HG02678 (cell line): ENCODE measurements around the gene AAK1.

Source experiments
- ATAC-seq: cut with Tn5 transposase; IDR thresholded peaks from one replicate; pipeline ENCODE4 v1.9.1; 2021; ENCODE audit warnings: mild to moderate bottlenecking, moderate library complexity; ENCODE audit not compliant: unreplicated experiment

Gene AAK1

DNA sequence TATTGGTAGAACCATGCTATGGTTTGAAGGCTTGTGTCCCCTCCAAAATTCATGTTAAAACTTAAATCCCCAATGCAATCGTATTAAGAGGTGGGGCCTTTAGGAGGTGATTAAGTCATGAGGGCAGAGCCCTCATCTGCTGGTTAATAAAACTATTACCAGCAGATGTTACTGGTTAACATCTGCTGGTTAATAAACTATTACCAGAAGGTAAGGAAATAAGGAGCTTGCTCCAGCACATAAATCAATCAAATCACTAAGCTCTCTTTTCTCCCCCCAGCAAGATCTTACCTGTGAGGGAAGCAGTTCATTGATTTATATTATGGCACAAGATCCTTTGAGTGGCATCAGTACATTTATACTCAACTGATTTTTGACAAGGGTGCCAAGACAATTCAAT, 96.9 kb downstream of the AAK1 start:
- ATAC-seq, result no peak

DNA sequence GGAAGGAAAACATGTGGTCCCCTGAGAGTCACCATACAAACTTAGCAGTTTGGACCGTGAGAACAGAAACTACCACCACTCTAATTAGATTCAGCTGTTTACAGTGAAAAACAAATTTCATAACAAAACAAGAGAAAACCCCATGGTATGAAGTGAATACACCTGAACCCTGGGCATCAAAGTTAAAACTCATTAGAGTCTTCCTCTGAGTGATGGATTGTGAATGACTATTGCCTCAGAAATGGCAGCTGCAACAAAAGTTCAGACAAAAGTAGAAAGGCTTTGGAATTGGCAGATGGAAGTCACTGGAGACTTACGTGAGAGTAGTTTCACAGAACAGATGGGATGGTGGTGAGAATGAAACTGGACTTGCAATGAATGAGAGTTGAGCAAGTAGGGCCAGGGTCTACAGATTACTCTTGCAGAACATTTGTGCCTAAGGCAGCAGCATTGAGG, 98.0 kb downstream of the AAK1 start:
- ATAC-seq, result peak; percentile 64

DNA sequence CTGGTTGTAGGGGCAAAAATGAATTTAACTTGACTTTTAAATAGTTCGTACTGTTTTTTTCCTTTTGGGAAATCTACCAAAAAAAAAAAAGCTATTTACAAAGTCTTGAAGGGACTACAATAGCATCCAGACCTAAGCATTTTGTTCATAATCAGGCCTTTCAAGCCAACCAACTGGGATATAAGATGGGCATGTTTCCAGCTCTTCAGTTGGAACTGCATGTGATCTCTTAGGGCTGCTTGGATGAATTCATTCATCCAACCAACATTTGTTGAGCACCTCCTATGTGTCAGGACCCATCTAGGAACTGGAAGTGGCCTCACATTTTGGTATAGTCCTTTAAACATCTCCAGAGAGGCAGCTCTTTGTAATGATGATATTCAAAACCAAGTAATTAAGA, 98.6 kb downstream of the AAK1 start:
- ATAC-seq, result peak; percentile 25

DNA sequence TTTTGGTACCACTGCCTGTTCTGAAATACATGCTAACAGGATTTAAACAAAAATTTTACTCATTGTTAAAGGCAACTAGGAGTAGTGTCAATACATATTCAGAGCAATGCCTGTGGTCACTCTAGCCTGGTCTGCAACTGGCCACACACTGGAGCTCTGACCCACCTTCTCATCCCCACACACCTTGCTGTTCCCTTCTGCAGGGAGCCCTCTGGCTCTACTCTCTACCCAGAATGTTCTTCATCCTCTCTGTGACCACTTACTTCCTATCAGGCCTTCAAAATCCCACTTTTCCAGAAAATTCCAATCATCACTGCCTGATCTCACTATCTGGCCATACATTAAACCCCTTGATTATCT, 104.0 kb downstream of the AAK1 start:
- no peak for ATAC-seq

DNA sequence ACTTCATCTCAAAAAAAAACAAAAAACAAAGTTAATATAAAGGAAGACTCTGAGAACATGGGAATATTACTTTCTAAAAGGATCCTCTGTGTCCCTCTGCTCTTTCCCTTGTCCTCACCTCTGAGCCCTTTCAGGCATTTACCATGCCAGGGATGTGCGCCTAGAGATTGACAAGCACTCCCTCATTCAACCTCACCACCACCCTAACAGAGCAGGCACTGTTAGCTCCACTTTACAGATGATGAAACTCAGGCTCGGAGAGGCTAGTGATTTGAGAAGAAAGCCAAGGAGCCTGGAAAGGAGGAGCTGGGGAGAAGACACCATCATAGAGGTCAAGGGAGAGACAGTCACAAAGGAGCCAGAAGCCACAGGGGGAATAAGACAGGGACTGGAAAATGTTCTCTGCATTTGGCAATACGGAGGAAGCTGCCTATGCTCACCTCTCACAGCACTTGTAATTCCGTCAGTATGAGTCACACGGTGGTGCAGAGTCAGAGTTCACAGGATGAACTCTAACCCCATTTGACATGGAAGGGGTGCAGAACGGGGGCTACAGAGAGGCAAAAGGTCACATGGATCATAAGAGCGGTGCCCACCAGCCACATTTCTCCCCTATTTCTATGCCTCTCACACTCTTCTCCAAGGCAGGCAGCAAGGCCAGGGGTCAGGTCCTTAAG, 104.5 kb downstream of the AAK1 start:
- no peak for ATAC-seq

DNA sequence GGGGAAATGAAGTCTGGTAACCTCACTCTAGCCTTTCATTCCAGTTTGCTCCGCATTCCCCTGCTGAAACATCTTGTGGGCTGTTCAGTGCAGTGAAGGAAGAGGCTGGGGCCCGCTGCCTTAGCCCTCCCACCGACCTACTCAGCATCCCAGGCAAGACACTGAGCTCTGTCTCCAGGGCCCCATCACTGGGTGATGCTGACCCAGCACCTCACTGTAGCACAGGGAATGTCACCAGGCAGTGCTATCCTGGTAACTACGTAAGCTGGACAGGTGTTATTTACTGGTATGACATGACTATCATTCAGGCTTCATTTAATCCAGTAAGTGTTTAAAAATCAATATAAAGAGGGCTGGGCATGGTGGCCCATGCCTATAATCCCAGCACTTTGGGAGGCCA, 105.3 kb downstream of the AAK1 start:
- ATAC-seq, result no peak

DNA sequence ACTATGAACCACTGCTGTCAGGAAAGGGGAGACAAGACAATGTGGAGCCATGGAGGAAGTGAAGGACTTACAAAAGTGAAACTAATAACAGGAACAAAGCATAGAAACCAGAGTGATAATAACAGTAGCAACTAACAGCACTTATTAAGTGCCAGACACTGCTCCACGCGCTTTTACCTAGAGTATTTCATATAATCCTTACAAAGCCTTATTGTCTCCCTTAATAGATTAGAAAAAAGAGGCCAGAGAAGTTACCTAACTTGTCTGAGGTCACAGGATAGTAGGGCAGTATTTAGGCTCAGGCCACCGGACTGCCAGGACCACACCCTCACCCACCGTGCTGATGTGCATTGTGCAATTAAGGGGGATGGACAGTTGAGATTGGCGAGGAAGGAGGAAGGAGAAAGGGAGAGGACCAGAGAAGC, 107.7 kb downstream of the AAK1 start:
- peak; percentile 57 for ATAC-seq

DNA sequence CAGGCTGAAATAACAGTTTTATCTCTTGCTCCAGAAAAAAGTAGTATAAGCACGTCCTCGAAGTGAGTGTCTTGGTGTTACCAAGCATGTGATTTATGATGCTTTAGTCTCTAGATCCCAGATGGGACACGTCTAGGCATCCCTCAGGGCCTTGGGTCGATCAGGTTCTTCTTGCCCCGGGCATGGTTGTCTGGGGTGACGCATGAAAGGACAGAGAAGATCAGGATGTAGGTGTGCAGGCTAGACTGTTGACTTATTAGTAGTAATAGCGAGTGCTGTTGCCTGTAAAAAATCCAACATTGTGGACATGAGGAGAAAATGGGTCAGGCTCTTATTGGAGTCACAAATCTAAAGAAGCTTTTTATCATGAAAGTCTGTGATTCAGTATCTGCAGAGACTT, 112.4 kb downstream of the AAK1 start:
- ATAC-seq, result no peak

DNA sequence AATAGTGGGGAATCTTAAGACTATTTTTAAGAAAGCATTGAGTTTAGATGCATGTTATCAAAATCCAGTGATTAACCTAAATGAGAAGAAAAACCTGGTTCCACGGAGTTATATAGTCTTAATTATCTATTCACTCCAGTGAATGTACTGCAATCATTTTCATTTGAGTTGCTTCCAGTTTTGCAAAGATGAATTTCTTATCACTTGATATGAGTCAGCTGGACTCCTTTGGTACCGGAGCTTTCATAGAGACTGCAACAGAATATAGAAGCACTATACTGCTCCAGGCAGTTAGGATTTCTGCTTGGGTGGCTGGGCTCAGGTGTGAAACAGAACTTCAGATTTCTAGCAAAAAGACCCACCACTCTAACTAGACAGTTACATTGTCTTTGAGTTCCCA, 114.1 kb downstream of the AAK1 start:
- no peak for ATAC-seq

DNA sequence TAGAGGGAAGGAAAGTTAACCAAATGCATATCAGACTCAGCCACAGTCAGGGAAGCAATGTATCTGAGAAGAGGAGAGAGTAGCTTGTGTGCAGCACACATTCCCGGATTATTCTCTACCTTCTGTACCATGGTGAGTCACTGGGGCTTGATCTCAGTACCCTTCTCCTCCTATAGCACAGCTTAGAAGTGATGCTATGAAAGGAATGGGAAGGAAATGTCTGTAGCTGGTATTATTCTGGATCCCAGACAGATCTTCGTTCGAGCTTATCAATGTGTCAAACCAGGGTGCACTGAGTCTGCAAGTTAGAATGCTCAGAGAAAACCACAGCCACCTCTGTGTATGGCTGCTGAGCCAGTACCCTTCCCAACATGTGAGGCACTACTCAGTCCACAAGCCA, 118.3 kb downstream of the AAK1 start:
- no peak for ATAC-seq

DNA sequence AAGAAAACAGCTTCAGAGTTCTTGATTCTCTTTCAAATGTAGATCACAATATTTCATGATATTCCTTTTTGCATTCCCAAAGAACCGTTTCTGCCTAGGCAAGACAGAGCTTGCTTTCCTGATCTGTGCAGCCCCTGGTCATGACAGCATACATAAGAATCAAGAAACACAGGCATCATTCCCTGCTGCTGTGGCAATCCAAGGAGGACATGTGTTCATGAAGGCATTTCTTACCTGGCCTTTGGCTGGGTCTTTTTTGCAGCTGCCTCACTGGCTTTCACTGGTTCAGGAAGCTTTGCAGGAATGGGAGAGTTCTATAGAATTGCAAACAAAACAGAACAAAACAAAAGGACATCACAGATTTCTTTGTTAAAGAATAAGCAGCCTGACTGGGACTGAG, 118.7 kb downstream of the AAK1 start:
- no peak for ATAC-seq

DNA sequence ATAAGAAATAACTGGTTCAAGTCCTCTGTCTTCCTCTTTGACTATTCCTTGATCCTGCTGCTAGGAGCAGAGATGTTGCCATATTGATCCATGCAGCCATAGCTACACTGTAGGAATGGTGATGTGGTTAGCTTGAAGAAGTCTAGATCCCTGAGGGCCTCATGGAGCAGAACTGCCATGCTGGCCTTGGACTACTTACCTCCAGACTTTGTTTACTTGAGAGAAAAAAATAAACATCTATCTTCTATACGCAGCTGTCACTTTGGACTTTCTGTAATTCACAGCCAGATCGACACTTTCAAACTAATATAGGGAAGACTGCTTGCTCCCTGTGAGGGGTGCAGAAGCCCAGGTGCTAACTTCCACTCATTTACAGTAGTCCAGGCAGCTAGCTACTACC, 121.8 kb downstream of the AAK1 start:
- no peak for ATAC-seq

DNA sequence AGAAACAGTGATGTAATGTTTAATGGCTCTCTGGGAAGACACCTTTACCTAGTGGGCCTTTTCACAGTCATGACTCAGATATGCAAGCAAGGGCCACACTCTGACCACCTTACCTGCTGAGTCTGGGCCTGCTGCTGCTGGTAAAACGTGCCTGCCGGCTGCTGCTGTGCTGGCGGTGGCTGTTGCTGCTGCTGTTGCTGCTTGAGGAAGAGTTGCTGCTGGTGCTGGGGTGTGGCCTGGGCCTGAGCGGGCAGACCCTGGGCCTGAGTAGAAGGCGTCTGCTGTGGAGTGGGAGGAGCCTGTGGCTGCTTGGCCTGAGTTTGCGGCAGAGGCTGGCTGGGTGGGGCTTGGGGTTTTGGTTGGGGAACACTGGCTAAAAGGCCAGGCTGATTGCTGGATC, 124.7 kb downstream of the AAK1 start:
- ATAC-seq, result no peak

DNA sequence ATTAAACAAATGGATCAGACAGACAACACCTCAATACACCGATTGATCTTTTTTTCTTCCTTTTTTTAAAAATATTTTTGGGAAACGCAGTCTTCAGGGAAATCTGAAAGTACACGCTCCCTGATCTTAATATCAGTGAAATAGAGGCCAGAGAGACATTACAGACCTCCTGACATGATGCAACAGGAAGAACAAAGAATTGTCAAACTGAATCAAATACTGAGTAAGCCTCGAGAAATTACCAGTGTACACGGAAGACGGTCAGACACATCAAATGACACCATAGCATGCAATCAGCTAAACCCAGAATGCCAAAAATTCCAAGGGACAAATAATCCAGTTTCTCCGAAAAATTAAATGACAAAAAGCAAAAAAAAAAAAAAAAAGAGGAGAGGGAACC, 126.1 kb downstream of the AAK1 start:
- no peak for ATAC-seq

DNA sequence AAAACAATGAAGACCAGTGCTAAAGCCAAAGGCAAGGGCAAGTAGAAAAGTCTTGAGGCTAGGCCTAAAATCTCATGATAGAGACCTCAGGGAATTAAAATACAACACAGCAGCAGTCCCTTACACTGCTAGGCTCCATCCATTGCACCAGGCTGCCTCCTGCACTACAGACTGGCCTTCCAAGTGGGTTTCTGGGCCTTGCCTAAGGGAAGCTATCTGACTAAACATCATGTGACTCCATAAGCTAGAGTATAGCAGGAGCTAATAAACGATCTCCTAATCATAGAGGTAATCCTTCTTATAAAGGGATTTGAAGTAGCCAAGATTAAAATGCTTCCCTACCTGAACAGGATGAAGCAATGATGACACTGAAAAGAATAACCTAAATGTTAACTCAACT, 128.7 kb downstream of the AAK1 start:
- no peak for ATAC-seq

DNA sequence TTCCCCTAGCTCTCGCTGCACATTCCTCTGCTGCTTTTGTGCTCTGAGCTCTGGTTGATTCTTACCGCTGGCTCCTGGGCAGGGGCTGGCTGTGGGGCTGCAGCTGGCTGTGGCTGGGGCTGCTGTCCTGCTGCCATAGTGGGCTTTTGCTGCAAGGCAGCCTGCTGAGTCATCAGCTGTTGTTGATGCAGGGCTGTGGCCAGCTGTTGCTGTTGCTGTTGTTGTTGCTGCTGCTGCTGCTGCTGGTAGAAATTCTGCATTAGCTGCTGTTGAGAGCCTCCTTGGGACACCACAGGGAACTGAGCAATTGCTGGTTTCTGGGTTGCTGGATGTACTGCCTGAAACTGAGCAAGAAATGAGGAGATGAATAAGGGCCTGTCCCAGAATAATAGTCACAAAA, 129.1 kb downstream of the AAK1 start:
- no peak for ATAC-seq

DNA sequence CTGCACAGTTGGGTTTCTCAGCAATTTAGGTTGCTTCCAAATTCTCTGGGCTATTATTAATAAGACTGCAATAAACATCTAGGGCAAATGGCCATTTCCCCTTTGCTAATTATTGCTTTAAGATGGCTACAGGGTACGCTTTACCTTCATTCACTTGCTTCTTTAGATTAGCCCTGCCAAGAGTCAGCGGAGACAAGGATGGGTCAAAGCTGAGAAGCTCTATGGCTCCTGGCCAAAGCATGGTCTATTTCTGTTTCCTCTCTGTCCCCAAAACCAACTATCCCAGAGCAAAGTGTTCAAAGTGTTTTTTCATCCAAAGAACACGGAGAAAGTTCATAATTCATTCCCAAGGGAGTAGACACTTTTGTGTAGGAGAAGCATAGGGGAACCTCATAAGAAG, 131.1 kb downstream of the AAK1 start:
- no peak for ATAC-seq

DNA sequence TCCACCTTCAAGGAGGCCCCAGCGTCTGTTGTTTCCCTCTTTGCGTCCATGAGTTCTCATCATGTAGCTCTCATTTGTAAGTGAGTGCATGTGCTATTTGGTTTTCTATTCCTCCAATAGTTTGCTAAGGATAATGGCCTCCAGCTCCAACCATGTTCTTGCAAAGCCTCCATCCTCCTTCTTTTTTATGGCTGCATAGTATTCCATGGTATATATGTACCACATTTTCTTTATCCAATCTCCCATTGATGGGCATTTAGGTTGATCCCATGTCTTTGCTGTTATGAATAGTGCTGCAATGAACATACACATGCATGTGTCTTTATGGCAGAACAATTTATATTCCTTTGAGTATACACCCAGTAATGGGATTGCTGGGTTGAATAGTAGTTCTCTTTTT, 133.3 kb downstream of the AAK1 start:
- no peak for ATAC-seq

DNA sequence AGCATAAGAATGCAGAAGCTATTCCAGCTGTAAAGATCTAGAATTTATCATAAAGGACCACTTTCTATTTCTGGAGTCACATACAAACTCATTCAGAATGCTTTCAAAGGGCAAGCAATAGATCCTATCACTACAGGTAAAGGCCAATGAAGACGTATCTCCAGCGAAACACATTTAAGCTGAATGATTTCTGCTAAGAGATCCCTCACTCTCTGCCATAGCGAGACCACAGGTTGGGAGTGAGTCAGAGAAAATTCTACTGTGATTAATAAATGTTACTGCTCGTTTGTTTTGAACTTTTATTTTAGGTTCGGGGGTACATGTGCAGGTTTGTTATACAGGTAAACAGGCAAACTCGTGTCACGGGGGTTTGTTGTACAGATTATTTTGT, 133.8 kb downstream of the AAK1 start:
- ATAC-seq, result no peak

DNA sequence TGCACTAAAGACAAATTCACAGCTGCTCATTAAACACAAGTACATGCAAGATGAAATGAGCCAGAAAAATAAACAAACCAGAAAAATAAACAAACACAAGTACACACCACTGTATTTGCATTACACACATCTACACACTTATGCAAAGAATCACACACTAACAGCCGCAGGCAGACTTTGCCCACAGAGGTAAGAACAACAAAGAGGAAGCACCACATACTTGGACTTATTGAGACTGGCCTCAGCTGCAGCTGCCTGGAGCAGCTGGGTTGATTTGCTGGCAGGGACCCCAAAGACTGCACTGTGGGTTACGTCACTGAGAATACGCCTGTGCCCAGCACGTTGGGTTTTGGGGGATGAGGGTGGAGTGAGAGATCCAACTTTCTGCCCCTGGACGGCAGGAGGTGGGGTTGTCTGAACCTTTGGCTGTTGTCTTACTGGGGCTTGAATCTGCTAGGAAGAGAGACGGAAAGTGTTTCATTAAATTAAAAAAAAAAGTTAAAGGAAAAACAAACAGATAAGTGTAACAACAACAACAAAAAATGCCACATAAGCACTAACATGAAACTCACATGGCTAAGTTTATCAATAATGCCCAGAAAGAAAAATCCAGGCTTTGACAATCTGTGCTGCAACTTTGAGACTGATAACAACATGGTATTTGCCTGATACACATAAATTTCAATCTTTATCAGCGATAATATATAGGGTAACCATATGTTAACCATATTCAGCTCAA, 134.4 kb downstream of the AAK1 start:
- ATAC-seq, result no peak

DNA sequence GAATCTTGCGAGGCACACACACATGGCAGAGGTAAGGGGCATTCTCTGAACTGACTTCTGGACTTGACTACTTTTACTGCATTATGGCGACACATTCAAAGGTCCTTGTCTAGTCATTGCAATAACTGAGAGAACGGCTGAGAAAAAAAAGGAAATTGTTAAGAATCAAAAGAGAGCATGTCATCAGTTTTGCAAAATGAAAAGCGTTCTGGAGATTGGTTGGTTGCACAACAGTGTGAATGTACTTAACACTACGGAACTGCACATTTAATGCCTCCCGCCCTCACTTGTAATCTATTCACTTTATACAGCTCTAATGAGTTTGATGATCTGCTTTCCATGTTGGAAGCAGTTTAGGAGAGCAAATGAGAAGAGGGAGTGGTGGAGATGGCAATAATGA, 137.8 kb downstream of the AAK1 start:
- ATAC-seq, result no peak

DNA sequence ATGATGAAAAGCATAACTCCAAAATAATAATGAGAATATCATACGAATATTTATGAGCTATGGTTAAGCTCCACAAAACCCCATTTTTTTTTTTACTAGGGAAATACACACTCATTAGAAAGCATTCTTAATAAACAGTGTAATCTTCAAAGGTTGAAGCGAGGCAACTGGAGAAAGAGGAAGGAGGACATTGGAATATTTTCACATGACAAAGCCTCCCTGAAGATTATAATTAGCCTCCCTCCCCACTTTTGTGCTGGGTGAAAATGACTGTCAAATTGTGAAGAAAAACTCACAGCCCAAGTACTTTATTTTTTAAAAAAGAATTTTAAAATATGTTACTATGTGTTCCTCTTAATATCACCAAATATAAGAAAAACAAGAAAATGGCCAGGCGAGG, 142.2 kb downstream of the AAK1 start:
- no peak for ATAC-seq

DNA sequence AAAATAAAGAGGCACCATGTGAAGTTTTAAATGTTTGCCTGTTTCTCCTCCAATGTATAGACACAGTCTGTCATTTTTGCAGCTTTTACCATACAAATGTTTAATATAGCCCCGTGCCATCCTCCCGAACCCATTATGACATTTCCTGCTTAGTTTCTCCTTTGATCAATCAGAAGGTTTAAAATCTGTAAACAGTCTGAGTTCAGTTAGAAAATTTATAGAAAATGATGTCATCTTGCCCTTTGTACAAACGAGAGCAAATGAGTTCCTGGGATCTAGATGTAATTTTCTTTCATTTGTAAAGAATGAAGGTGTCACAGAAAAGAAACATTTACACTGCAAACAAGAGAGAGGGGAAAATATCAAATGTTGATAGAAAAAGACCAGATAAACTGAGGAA, 143.6 kb downstream of the AAK1 start:
- ATAC-seq, result no peak
